CD4-positive, CD25-positive, alpha-beta regulatory T cell (primary cell): Measurements from ENCODE around the gene MSRB3. TPM values are rescaled to one million over a fixed set of nuclear protein-coding genes. Genes with fewer than 3 reads are reported as not detected.

Experiments
- ATAC-seq, 2 donors: fragments of 150-1000 bp; cut with Tn5 transposase; one replicate each; pipeline ENCODE4 v1.10.0; 2021; ENCODE audit warnings: low read depth in 2 of 2, moderate number of reproducible peaks in 2 of 2, moderate library complexity in 1 of 2
- DNase-seq, 3 donors: peaks; one replicate each; pipeline versions ENCODE4 v3.0.0 to v3.0.0-alpha.2; 2012 to 2022; ENCODE audit warnings: mixed read lengths in 1 of 3
- H3K27ac ChIP-seq: one replicate; pipeline ENCODE4 v1.7.0; 2013; ENCODE audit warnings: mild to moderate bottlenecking, low read length; ENCODE audit not compliant: insufficient read depth, poor library complexity, severe bottlenecking
- H3K27me3 ChIP-seq: one replicate; pipeline ENCODE4 v1.7.0; 2013; ENCODE audit warnings: low read length; ENCODE audit not compliant: control insufficient read depth, insufficient read depth
- H3K36me3 ChIP-seq: one replicate; pipeline ENCODE4 v1.7.0; 2013; ENCODE audit warnings: mild to moderate bottlenecking, low read length, moderate library complexity; ENCODE audit not compliant: control insufficient read depth, insufficient read depth
- H3K4me1 ChIP-seq: 2 replicates; pipeline ENCODE4 v1.7.0; 2013; ENCODE audit warnings: mild to moderate bottlenecking, low read length; ENCODE audit not compliant: insufficient read depth, control insufficient read depth, poor library complexity, severe bottlenecking
- H3K4me3 ChIP-seq: one replicate; pipeline ENCODE4 v1.7.0; 2013; ENCODE audit warnings: low read depth, mild to moderate bottlenecking, low read length, moderate library complexity
- H3K9me3 ChIP-seq, 2 experiments: 1 replicate in 1 of 2; 2 replicates in 1 of 2; pipeline ENCODE4 v1.7.0; 2013; ENCODE audit warnings: low read length in 2 of 2, mild to moderate bottlenecking in 1 of 2, moderate library complexity in 1 of 2; ENCODE audit not compliant: control insufficient read depth in 2 of 2
- H3K27ac Mint-ChIP-seq, 3 donors: one replicate each; pipeline ENCODE4 v1.8.0; 2020 to 2022; ENCODE audit warnings: mild to moderate bottlenecking in 3 of 3, mixed read lengths in 3 of 3, moderate library complexity in 2 of 3
- H3K27me3 Mint-ChIP-seq: one replicate; pipeline ENCODE4 v1.8.0; 2022; ENCODE audit warnings: mild to moderate bottlenecking, mixed read lengths
- H3K36me3 Mint-ChIP-seq: one replicate; pipeline ENCODE4 v1.8.0; 2020; ENCODE audit warnings: mixed read lengths
- H3K4me1 Mint-ChIP-seq, 4 donors: one replicate each; pipeline ENCODE4 v1.8.0; 2020 to 2022; ENCODE audit warnings: mixed read lengths in 4 of 4, mild to moderate bottlenecking in 1 of 4
- H3K4me3 Mint-ChIP-seq, 4 donors: one replicate each; pipeline ENCODE4 v1.8.0; 2020 to 2022; ENCODE audit warnings: mild to moderate bottlenecking in 4 of 4, mixed read lengths in 4 of 4, moderate library complexity in 3 of 4
- H3K9me3 Mint-ChIP-seq, 7 donors: one replicate each; pipeline ENCODE4 v1.8.0; 2020 to 2022; ENCODE audit warnings: mixed read lengths in 7 of 7, mild to moderate bottlenecking in 3 of 7, moderate library complexity in 2 of 7
- polyA plus RNA-seq, 4 donors: library from polyadenylated mRNA; unstranded; fragments of 300-500 nt; fragmentation: Illumina TruSeq; gene quantifications; one replicate each; pipeline ENCODE4 v1.2.3, GENCODE V29; 2021
- total RNA-seq: library from RNA; stranded (reverse); gene quantifications from one replicate; pipeline ENCODE4 v1.2.3, GENCODE V29; 2022

MSRB3 gene
- total and polyA plus RNA-seq, 5 donors from 2014 or later, result 1.8 TPM; not detected in 4

DNA sequence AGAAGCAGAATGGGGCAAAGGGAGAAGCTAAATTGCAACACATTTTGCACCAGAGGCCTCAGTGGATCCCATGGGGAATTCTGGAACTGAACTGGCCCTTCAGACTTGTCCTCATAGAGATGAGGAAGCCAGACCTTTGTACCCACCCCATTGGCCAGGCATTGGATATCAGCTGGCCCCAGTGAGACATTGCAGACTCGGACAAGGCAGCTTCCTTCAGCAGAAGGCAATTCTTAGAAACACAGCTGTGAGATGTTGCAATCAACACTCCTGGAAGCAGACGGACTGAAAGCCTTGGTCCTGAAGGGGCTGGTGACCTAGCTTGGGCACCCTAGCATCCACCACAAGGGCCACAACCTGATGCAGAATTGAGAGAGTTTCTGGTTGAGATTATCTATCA lies 218.1 kb downstream of the MSRB3 start:
- H3K9me3 ChIP-seq, result no peaks in the 10 kb centered on the region
- Mint-ChIP-seq H3K9me3 (peaks cover 0 to 5% (median 2%) of the 10 kb centered on the region in 7 donors), H3K27me3 (no peaks in the 10 kb centered on the region), H3K4me1 (no peaks in the 10 kb centered on the region), H3K36me3 (no peaks in the 10 kb centered on the region), H3K27ac (no peak overlapping the region), H3K4me3 (no peak overlapping the region)
- DNase-seq, result no peak
- no peaks in the 10 kb centered on the region for H3K36me3 ChIP-seq
- H3K4me1 ChIP-seq, result no peaks in the 10 kb centered on the region
- no peak overlapping the region for H3K4me3 ChIP-seq
- no peak for ATAC-seq
- no peaks in the 10 kb centered on the region for H3K27me3 ChIP-seq
- no peak overlapping the region for H3K27ac ChIP-seq

GRCh38 chr12:65497660-65498059 lies 219.2 kb downstream of the MSRB3 start:
- H3K4me3 Mint-ChIP-seq, result no peak overlapping the region
- H3K4me1 Mint-ChIP-seq, result no peaks in the 10 kb centered on the region
- Histone ChIP-seq H3K4me1 (no peaks in the 10 kb centered on the region), H3K27me3 (no peaks in the 10 kb centered on the region), H3K9me3 (no peaks in the 10 kb centered on the region), H3K36me3 (no peaks in the 10 kb centered on the region), H3K27ac (no peak overlapping the region), H3K4me3 (no peak overlapping the region)
- H3K36me3 Mint-ChIP-seq, result no peaks in the 10 kb centered on the region
- ATAC-seq, result no peak
- no peak for DNase-seq
- no peaks in the 10 kb centered on the region for H3K27me3 Mint-ChIP-seq
- H3K27ac Mint-ChIP-seq, result no peak overlapping the region
- peaks cover 0 to 2% (median 0%) of the 10 kb centered on the region in 7 donors for H3K9me3 Mint-ChIP-seq

GRCh38 chr12:65499167-65499566 lies 220.7 kb downstream of the MSRB3 start:
- H3K27ac ChIP-seq, result no peak overlapping the region
- no peak overlapping the region for H3K4me3 Mint-ChIP-seq
- no peaks in the 10 kb centered on the region for H3K27me3 ChIP-seq
- no peak for ATAC-seq
- no peaks in the 10 kb centered on the region for H3K27me3 Mint-ChIP-seq
- H3K4me1 Mint-ChIP-seq, result no peaks in the 10 kb centered on the region
- no peak overlapping the region for H3K27ac Mint-ChIP-seq
- H3K4me3 ChIP-seq, result no peak overlapping the region
- H3K9me3 Mint-ChIP-seq, result peaks cover 0 to 2% (median 0%) of the 10 kb centered on the region in 7 donors
- DNase-seq, result no peak
- no peaks in the 10 kb centered on the region for H3K36me3 Mint-ChIP-seq
- no peaks in the 10 kb centered on the region for H3K9me3 ChIP-seq
- H3K4me1 ChIP-seq, result no peaks in the 10 kb centered on the region
- H3K36me3 ChIP-seq, result no peaks in the 10 kb centered on the region

GRCh38 chr12:65500091-65500900 lies 221.8 kb downstream of the MSRB3 start:
- no peaks in the 10 kb centered on the region for H3K27me3 Mint-ChIP-seq
- Histone ChIP-seq H3K9me3 (no peaks in the 10 kb centered on the region), H3K4me3 (no peak overlapping the region), H3K4me1 (no peaks in the 10 kb centered on the region), H3K27ac (no peak overlapping the region), H3K27me3 (no peaks in the 10 kb centered on the region), H3K36me3 (no peaks in the 10 kb centered on the region)
- peaks cover 0 to 2% (median 0%) of the 10 kb centered on the region in 7 donors for H3K9me3 Mint-ChIP-seq
- ATAC-seq, result no peak
- no peak for DNase-seq
- no peak overlapping the region for H3K4me3 Mint-ChIP-seq
- H3K36me3 Mint-ChIP-seq, result no peaks in the 10 kb centered on the region
- H3K27ac Mint-ChIP-seq, result no peak overlapping the region
- H3K4me1 Mint-ChIP-seq, result no peaks in the 10 kb centered on the region

DNA sequence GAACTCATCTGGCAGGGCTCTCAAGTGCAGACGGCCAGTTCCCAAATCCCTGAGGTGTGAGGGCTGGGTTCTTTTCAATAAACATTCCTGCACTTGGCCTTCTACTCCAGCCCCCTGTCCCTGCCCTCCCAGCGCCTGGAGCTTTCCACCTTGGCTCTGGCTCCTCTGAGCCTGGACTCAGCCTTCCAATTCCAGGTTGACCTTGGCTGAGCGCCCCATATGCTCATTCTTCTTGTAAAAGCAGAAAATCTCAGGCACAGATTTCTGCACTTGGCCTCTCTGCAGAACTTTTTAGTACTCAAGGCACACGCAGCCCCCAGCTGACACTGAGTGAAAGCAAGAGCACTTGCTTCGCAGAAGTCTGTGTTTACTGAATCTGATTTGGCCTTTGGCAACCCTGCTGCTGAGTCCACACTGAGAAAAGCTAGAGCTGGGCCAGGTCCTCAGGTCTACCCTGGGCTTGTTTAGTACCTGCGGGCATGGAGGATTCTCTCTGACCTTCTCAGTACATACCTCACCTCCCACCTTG lies 222.7 kb downstream of the MSRB3 start:
- Histone ChIP-seq H3K9me3 (no peaks in the 10 kb centered on the region), H3K27me3 (no peaks in the 10 kb centered on the region), H3K4me3 (no peak overlapping the region), H3K4me1 (no peaks in the 10 kb centered on the region), H3K36me3 (no peaks in the 10 kb centered on the region), H3K27ac (no peak overlapping the region)
- Mint-ChIP-seq H3K36me3 (no peaks in the 10 kb centered on the region), H3K27me3 (no peaks in the 10 kb centered on the region), H3K4me1 (no peaks in the 10 kb centered on the region), H3K4me3 (no peak overlapping the region), H3K27ac (no peak overlapping the region), H3K9me3 (peaks cover 0 to 2% (median 0%) of the 10 kb centered on the region in 7 donors)
- ATAC-seq, result no peak
- DNase-seq, result no peak

DNA sequence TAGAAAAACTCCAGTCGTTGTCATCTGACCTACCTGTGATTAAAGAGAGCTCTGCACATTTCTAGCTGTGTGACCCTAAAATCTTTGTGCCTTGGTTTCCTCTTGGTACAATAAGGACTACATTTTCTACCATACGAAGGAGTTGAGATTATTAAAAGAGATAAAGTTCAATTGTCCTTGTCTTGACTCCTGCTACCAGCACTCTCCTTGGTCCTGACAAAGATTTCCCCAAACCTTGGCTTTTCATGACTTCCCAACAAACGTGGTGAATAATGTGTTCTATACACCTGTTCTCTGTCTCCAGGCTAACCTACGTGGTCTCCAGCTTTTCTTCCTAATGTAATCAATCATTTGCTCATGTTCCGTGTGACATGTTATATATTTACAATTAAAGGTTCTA lies 223.5 kb downstream of the MSRB3 start:
- DNase-seq, result no peak
- H3K27me3 ChIP-seq, result no peaks in the 10 kb centered on the region
- no peak overlapping the region for H3K27ac ChIP-seq
- Mint-ChIP-seq H3K36me3 (no peaks in the 10 kb centered on the region), H3K27me3 (no peaks in the 10 kb centered on the region), H3K4me3 (no peak overlapping the region), H3K9me3 (peaks cover 0 to 2% (median 0%) of the 10 kb centered on the region in 7 donors), H3K27ac (no peak overlapping the region), H3K4me1 (no peaks in the 10 kb centered on the region)
- no peaks in the 10 kb centered on the region for H3K9me3 ChIP-seq
- H3K4me1 ChIP-seq, result no peaks in the 10 kb centered on the region
- H3K36me3 ChIP-seq, result no peaks in the 10 kb centered on the region
- ATAC-seq, result no peak
- no peak overlapping the region for H3K4me3 ChIP-seq

DNA sequence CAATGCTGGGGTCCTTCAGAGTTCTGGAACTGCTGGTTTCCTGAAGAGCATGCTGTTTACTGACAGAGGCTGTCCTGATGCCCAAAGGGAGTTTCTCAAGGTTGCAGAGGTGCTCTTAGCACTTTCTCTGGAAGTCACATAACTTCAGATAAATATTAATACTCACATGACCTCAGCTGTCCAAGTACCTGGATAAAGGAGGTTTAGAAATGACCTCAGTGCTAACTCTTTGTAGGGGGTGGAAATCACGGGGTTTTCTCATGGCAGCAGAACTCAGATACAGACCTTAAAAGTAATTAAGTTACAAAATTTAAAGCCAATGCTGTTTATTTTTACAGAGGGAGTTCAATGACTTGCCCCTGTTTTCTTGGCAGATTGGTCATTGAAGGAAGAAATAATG lies 225.9 kb downstream of the MSRB3 start:
- Mint-ChIP-seq H3K27me3 (no peaks in the 10 kb centered on the region), H3K4me3 (no peak overlapping the region), H3K4me1 (no peaks in the 10 kb centered on the region), H3K36me3 (no peaks in the 10 kb centered on the region), H3K27ac (no peak overlapping the region), H3K9me3 (peaks cover 0 to 5% (median 0%) of the 10 kb centered on the region in 7 donors)
- Histone ChIP-seq H3K27ac (no peak overlapping the region), H3K4me3 (no peak overlapping the region), H3K9me3 (no peaks in the 10 kb centered on the region), H3K4me1 (no peaks in the 10 kb centered on the region), H3K27me3 (no peaks in the 10 kb centered on the region), H3K36me3 (no peaks in the 10 kb centered on the region)
- no peak for DNase-seq
- no peak for ATAC-seq
